LHCN-M2 (cell line): Measurements from ENCODE around the gene TAB2. TPM values are rescaled to one million over a fixed set of nuclear protein-coding genes. Genes with fewer than 3 reads are reported as not detected.
"Not testable (repeated sequence)": the region's sequence is repeated elsewhere in the genome, so short reads cannot be mapped to it uniquely, and the experiment has no call there.

Source experiments
- DNase-seq: peaks from one replicate; pipeline ENCODE4 v3.0.0-alpha.2; 2012; ENCODE audit warnings: low read depth
- total RNA-seq: library from RNA; depleted of rRNA; stranded (reverse); fragments of >200 nt; gene quantifications from 2 replicates; pipeline ENCODE4 v1.2.3, GENCODE V29; 2014

TAB2 gene
- total RNA-seq, 1 experiment from 2014 or later = 23.1 TPM

- no peak for DNase-seq
Observed at GRCh38 chr6:149311293-149311692, 6.2 kb upstream of the TAB2 start.

GRCh38 chr6:149311766-149312165 lies 5.7 kb upstream of the TAB2 start:
- DNase-seq = no peak

GRCh38 chr6:149313070-149313469 lies 4.4 kb upstream of the TAB2 start:
- no peak for DNase-seq

GRCh38 chr6:149313861-149314260 lies 3.7 kb upstream of the TAB2 start:
- no peak for DNase-seq

- no peak for DNase-seq
Observed at GRCh38 chr6:149314325-149314905, 3.1 kb upstream of the TAB2 start.

GRCh38 chr6:149316108-149316727 lies 1.3 kb upstream of the TAB2 start:
- DNase-seq = no peak

- DNase-seq = peak; percentile 89
Observed at GRCh38 chr6:149316740-149317643, 520 bp upstream of the TAB2 start.

GRCh38 chr6:149318581-149319286 lies 1.2 kb downstream of the TAB2 start:
- no peak for DNase-seq

- no peak for DNase-seq
Observed at GRCh38 chr6:149319422-149319821, 1.9 kb downstream of the TAB2 start.

GRCh38 chr6:149320016-149320415 lies 2.5 kb downstream of the TAB2 start:
- DNase-seq = not testable (repeated sequence)

GRCh38 chr6:149320796-149321195 lies 3.3 kb downstream of the TAB2 start:
- DNase-seq = no peak

GRCh38 chr6:149323353-149323752 lies 5.8 kb downstream of the TAB2 start:
- no peak for DNase-seq

- DNase-seq = no peak
Observed at GRCh38 chr6:149323925-149324324, 6.4 kb downstream of the TAB2 start.

GRCh38 chr6:149324428-149324827 lies 6.9 kb downstream of the TAB2 start:
- no peak for DNase-seq

GRCh38 chr6:149325648-149326236 lies 8.2 kb downstream of the TAB2 start:
- no peak for DNase-seq

- no peak for DNase-seq
Observed at GRCh38 chr6:149327638-149328037, 10.1 kb downstream of the TAB2 start.

- DNase-seq = no peak
Observed at GRCh38 chr6:149328083-149328482, 10.6 kb downstream of the TAB2 start.

- no peak for DNase-seq
Observed at GRCh38 chr6:149329529-149329928, 12.0 kb downstream of the TAB2 start.

- DNase-seq = no peak
Observed at GRCh38 chr6:149330133-149330532, 12.6 kb downstream of the TAB2 start.

GRCh38 chr6:149331043-149331807 lies 13.7 kb downstream of the TAB2 start:
- DNase-seq = no peak

GRCh38 chr6:149331871-149332270 lies 14.4 kb downstream of the TAB2 start:
- DNase-seq = no peak
